ENCODE measurements around the gene APOBEC3C.

The APOBEC3C gene

GRCh38 chr22:38967451-38968450 is 46.3 kb upstream of the APOBEC3C start:
- no peaks in the 10 kb centered on the region for H3K9me3 ChIP-seq (ENCODE audit: low read length)
- no peaks in the 10 kb centered on the region for H4K20me1 ChIP-seq (ENCODE audit: insufficient read depth, low read length)
- no peak overlapping the region for H3K4me3 ChIP-seq (ENCODE audit: low read depth, low read length, poor library complexity, severe bottlenecking)
- H3K4me1 ChIP-seq (ENCODE audit: insufficient read depth, low read length, severe bottlenecking), result no peaks in the 10 kb centered on the region
- no peak overlapping the region for H2AFZ ChIP-seq (ENCODE audit: low read length)
- H3K36me3 ChIP-seq (ENCODE audit: insufficient read depth, low read length), result no peaks in the 10 kb centered on the region
- H3K9me2 ChIP-seq (ENCODE audit: low read depth, low read length), result no peaks in the 10 kb centered on the region
- H3K79me2 ChIP-seq (ENCODE audit: insufficient read depth, low read length), result no peaks in the 10 kb centered on the region
- no peak for TF ChIP-seq EZH2 (IDR thresholded peaks at IDR 0.05; ENCODE audit: borderline replicate concordance, low read length)
- no peak for TF ChIP-seq CTCF (IDR thresholded peaks at IDR 0.05; ENCODE audit: low read length)
- no peak overlapping the region for H3K9ac ChIP-seq (ENCODE audit: low read length)
- H3K27me3 ChIP-seq (ENCODE audit: insufficient read depth, low read length), result no peaks in the 10 kb centered on the region; the same call in 1 of the 2 replicates
- H3K4me2 ChIP-seq (ENCODE audit: low read length), result no peak overlapping the region
- no peak overlapping the region for H3K27ac ChIP-seq (ENCODE audit: low read depth, low read length, poor library complexity, severe bottlenecking)
- no peaks in the 10 kb centered on the region for H3F3A ChIP-seq (ENCODE audit: insufficient read depth, low read length)

GRCh38 chr22:38968801-38969200 is 45.3 kb upstream of the APOBEC3C start:
- Histone ChIP-seq H3K9me3 (ENCODE audit: low read length) (no peaks in the 10 kb centered on the region), H3K4me1 (ENCODE audit: insufficient read depth, low read length, severe bottlenecking) (no peaks in the 10 kb centered on the region), H3K9me2 (ENCODE audit: low read depth, low read length) (no peaks in the 10 kb centered on the region), H3K79me2 (ENCODE audit: insufficient read depth, low read length) (no peaks in the 10 kb centered on the region), H3F3A (ENCODE audit: insufficient read depth, low read length) (no peaks in the 10 kb centered on the region), H3K27ac (ENCODE audit: low read depth, low read length, poor library complexity, severe bottlenecking) (no peak overlapping the region), H3K36me3 (ENCODE audit: insufficient read depth, low read length) (no peaks in the 10 kb centered on the region), H2AFZ (ENCODE audit: low read length) (no peak overlapping the region), H3K27me3 (ENCODE audit: insufficient read depth, low read length) (no peaks in the 10 kb centered on the region; the same call in 1 of the 2 replicates), H3K4me2 (ENCODE audit: low read length) (no peak overlapping the region), H3K9ac (ENCODE audit: low read length) (no peak overlapping the region), H4K20me1 (ENCODE audit: insufficient read depth, low read length) (no peaks in the 10 kb centered on the region), H3K4me3 (ENCODE audit: low read depth, low read length, poor library complexity, severe bottlenecking) (no peak overlapping the region)
- TF ChIP-seq EZH2 (IDR thresholded peaks at IDR 0.05; ENCODE audit: borderline replicate concordance, low read length) (no peak), CTCF (IDR thresholded peaks at IDR 0.05; ENCODE audit: low read length) (no peak)

- Histone ChIP-seq H3K9ac (ENCODE audit: low read length) (no peak overlapping the region), H3K9me2 (ENCODE audit: low read depth, low read length) (no peaks in the 10 kb centered on the region), H3K4me1 (ENCODE audit: insufficient read depth, low read length, severe bottlenecking) (no peaks in the 10 kb centered on the region), H2AFZ (ENCODE audit: low read length) (no peak overlapping the region), H3K27me3 (ENCODE audit: insufficient read depth, low read length) (no peaks in the 10 kb centered on the region; the same call in 1 of the 2 replicates), H3K36me3 (ENCODE audit: insufficient read depth, low read length) (no peaks in the 10 kb centered on the region), H3F3A (ENCODE audit: insufficient read depth, low read length) (no peaks in the 10 kb centered on the region), H3K9me3 (ENCODE audit: low read length) (no peaks in the 10 kb centered on the region), H3K4me2 (ENCODE audit: low read length) (no peak overlapping the region), H3K27ac (ENCODE audit: low read depth, low read length, poor library complexity, severe bottlenecking) (no peak overlapping the region), H4K20me1 (ENCODE audit: insufficient read depth, low read length) (no peaks in the 10 kb centered on the region), H3K4me3 (ENCODE audit: low read depth, low read length, poor library complexity, severe bottlenecking) (no peak overlapping the region), H3K79me2 (ENCODE audit: insufficient read depth, low read length) (no peaks in the 10 kb centered on the region)
- no peak for TF ChIP-seq CTCF (IDR thresholded peaks at IDR 0.05; ENCODE audit: low read length)
- TF ChIP-seq EZH2 (IDR thresholded peaks at IDR 0.05; ENCODE audit: borderline replicate concordance, low read length), result no peak
These were observed 43.5 kb upstream of the APOBEC3C start for GRCh38 chr22:38970551-38970950.

Data from OCI-LY1 (cell line).